ENCODE measurements around the gene EFL1. TPM values are rescaled to one million over a fixed set of nuclear protein-coding genes. Genes with fewer than 3 reads are reported as not detected.
"Not testable (repeated sequence)": the region's sequence is repeated elsewhere in the genome, so short reads cannot be mapped to it uniquely, and the experiment has no call there.

The EFL1 gene
- total RNA-seq, 2 donors from 2014 or later, result 22.7 to 29.3 TPM

DNA sequence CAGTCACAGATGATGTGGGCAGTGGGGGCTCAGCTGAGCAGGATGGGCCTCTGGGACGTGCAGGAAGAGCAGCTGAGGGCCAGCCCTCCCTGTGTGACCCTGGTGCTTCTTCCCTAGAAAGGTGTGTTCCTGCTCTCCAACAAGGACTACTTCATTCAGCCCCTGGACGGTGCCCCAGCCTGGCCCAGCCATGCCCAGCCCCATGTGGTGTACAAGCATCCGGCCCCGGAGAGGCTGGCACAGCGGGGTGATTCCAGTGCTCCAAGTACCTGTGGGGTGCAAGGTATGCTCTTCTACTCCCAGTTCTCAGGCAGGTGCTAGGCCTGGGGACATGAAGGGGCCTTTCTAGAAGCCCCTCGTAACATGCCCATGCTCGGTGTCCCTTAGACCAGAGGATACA lies 38.3 kb upstream of the EFL1 start:
- Histone ChIP-seq H3K27ac (no peak overlapping the region), H3K9me3 (no peaks in the 10 kb centered on the region), H3K4me1 (replicated peaks) (no peaks in the 10 kb centered on the region), H3K27me3 (replicated peaks; ENCODE audit: insufficient read depth) (no peaks in the 10 kb centered on the region), H3K36me3 (no peaks in the 10 kb centered on the region), H3K4me3 (no peak overlapping the region)
- DNase-seq (ENCODE audit: low spot score), result no peak
- TF ChIP-seq POLR2AphosphoS5 (IDR thresholded peaks at IDR 0.05) (no peak), POLR2A (IDR thresholded peaks at IDR 0.05) (no peak)
- TF ChIP-seq, protein P1, sequence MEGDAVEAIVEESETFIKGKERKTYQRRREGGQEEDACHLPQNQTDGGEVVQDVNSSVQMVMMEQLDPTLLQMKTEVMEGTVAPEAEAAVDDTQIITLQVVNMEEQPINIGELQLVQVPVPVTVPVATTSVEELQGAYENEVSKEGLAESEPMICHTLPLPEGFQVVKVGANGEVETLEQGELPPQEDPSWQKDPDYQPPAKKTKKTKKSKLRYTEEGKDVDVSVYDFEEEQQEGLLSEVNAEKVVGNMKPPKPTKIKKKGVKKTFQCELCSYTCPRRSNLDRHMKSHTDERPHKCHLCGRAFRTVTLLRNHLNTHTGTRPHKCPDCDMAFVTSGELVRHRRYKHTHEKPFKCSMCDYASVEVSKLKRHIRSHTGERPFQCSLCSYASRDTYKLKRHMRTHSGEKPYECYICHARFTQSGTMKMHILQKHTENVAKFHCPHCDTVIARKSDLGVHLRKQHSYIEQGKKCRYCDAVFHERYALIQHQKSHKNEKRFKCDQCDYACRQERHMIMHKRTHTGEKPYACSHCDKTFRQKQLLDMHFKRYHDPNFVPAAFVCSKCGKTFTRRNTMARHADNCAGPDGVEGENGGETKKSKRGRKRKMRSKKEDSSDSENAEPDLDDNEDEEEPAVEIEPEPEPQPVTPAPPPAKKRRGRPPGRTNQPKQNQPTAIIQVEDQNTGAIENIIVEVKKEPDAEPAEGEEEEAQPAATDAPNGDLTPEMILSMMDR (IDR thresholded peaks at IDR 0.05), result no peak
- 96% methylated on average over 7 of the region's 7 CpGs for WGBS
- intact Hi-C loops (cut with DNase I), result no loop called here

DNA sequence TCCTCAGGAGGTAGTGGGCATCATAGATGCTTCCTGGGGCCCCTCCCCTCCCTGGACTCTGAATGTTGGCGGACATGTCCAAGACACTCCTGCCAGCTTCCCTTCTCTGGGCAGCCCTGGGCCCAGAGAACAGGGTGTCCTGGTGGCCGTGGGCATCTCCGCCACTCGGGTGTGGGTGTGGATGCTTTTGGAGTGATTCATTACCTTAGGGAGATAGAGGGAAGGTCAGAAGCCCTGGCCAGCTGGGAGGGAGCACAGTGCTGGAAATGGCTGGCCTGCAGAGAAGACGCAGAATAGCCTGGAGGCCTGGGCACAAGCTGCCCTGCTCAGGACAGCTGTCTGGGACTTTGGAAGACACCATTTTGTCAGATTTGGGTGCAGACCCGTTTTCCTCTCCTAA lies 37.8 kb upstream of the EFL1 start:
- H3K9me3 ChIP-seq; H3K4me1 ChIP-seq (replicated peaks); intact Hi-C loops (cut with DNase I); H3K36me3 ChIP-seq; H3K27ac ChIP-seq; H3K4me3 ChIP-seq; DNase-seq (ENCODE audit: low spot score); H3K27me3 ChIP-seq (replicated peaks; ENCODE audit: insufficient read depth): not testable (repeated sequence)
- WGBS, result 63% methylated on average over 6 of the region's 6 CpGs

DNA sequence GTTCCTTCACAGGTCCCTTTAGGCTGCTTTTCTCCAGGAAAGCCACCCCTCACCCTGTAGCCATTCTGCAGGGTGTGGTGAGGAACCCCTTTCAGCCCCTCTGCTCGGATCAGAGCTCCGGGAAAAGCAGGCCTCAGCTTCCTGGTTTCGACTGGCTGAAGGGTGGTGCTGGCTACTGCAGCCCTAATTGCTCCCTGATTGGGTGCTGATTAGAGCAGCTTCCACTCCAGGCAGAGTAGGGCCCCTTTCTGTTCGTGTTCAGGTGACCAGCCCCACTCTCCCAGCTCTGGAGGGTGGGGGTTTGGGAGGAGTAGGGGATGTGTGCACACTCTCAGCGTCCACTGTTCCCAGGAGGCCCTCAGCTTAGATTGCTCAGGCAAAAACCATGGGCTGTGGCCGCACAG lies 37.0 kb upstream of the EFL1 start:
- intact Hi-C loops (cut with DNase I); DNase-seq (ENCODE audit: low spot score); H3K27ac ChIP-seq; H3K27me3 ChIP-seq (replicated peaks; ENCODE audit: insufficient read depth); H3K36me3 ChIP-seq; H3K9me3 ChIP-seq; H3K4me3 ChIP-seq; H3K4me1 ChIP-seq (replicated peaks): not testable (repeated sequence)
- WGBS, result 67% methylated on average over 3 of the region's 6 CpGs

DNA sequence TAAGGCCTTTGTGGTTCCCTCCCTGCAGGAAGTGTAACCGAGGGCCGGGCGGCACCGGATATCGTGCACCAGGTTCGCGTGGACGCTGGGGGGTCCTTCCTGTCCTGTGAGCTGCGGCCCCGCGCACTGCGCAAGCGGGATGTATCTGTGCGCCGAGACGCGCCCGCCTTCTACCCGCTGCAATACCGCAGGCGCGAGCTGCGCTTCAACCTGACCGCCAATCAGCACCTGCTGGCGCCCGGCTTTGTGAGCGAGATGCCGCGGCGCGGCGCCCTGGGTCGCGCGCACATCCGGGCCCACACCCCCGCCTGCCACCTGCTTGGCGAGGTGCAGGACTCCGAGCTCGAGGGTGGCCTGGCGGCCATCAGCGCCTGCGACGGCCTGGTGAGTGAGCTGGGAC lies 36.0 kb upstream of the EFL1 start:
- H3K27me3 ChIP-seq (replicated peaks; ENCODE audit: insufficient read depth), result no peaks in the 10 kb centered on the region
- 47% methylated on average over 24 of the region's 44 CpGs for WGBS
- intact Hi-C loops (cut with DNase I), result no loop called here
- no peak overlapping the region for H3K27ac ChIP-seq
- H3K4me1 ChIP-seq (replicated peaks), result no peaks in the 10 kb centered on the region
- H3K36me3 ChIP-seq, result no peaks in the 10 kb centered on the region
- DNase-seq (ENCODE audit: low spot score), result no peak
- TF ChIP-seq, protein P1 (IDR thresholded peaks at IDR 0.05), result no peak
- no peak for TF ChIP-seq POLR2A (IDR thresholded peaks at IDR 0.05)
- no peak for TF ChIP-seq POLR2AphosphoS5 (IDR thresholded peaks at IDR 0.05)
- no peak overlapping the region for H3K4me3 ChIP-seq
- no peaks in the 10 kb centered on the region for H3K9me3 ChIP-seq

DNA sequence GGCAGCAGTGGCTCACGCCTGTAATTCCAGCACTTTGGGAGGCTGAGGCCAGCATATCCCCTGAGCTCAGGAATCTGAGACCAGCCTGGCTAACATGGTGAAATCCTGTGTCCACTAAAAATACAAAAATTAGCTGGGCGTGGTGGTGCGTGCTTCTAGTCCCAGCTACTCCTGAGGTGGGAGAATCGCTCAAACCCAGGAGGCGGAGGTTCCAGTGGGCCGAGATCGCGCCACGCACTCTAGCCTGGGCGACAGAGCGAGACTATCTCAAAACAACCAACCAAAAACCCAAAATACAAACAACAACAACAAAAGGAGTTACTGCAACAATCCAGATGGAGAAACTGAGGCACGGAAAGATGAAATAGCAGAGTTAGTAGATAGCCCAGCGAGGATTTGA lies 35.5 kb upstream of the EFL1 start:
- Histone ChIP-seq H3K27ac (no peak overlapping the region), H3K27me3 (replicated peaks; ENCODE audit: insufficient read depth) (no peaks in the 10 kb centered on the region), H3K4me3 (no peak overlapping the region), H3K9me3 (no peaks in the 10 kb centered on the region), H3K4me1 (replicated peaks) (no peaks in the 10 kb centered on the region), H3K36me3 (no peaks in the 10 kb centered on the region)
- DNase-seq (ENCODE audit: low spot score), result no peak
- TF ChIP-seq, protein P1 (IDR thresholded peaks at IDR 0.05), result no peak
- no peak for TF ChIP-seq POLR2A (IDR thresholded peaks at IDR 0.05)
- TF ChIP-seq POLR2AphosphoS5 (IDR thresholded peaks at IDR 0.05), result no peak
- intact Hi-C loops (cut with DNase I), result no loop called here
- 95% methylated on average over 13 of the region's 13 CpGs for WGBS

DNA sequence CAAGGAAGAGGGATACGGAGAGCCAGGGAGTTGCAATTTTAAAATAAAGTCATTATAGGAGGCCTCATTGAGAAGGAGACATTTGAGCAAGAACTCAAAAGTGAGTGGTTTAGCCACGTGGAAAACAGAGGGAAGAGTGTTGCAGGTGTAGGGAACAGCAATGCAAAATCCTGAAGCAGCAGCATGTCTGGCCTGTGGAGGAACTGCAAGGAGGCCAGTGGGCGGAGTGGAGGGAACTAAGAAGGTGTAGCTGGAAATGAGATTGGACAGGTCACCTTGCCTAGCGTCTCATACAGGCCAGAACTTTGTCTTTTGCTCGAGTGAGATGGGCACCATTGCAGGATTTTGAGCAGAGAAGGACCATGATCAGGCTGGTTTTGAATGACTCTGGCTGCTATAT lies 35.0 kb upstream of the EFL1 start:
- intact Hi-C loops (cut with DNase I), result no loop called here
- H3K4me1 ChIP-seq (replicated peaks), result no peaks in the 10 kb centered on the region
- TF ChIP-seq POLR2A (IDR thresholded peaks at IDR 0.05), result no peak
- TF ChIP-seq, protein P1 (IDR thresholded peaks at IDR 0.05), result no peak
- TF ChIP-seq POLR2AphosphoS5 (IDR thresholded peaks at IDR 0.05), result no peak
- H3K9me3 ChIP-seq, result no peaks in the 10 kb centered on the region
- no peak overlapping the region for H3K27ac ChIP-seq
- H3K27me3 ChIP-seq (replicated peaks; ENCODE audit: insufficient read depth), result no peaks in the 10 kb centered on the region
- no peak overlapping the region for H3K4me3 ChIP-seq
- no peaks in the 10 kb centered on the region for H3K36me3 ChIP-seq
- 98% methylated on average over 5 of the region's 5 CpGs for WGBS
- no peak for DNase-seq (ENCODE audit: low spot score)
